Activated naive CD8-positive, alpha-beta T cell treated with anti-CD3 and anti-CD28 coated beads, Interleukin-2, amount 10 ng/mL, durations not matched to agents 7 days and 5 days (primary cell): ENCODE data around the gene EPB41L2. TPM values are rescaled to one million over a fixed set of nuclear protein-coding genes. Genes with fewer than 3 reads are reported as not detected.

ENCODE experiments used
- ATAC-seq: fragments of 150-1000 bp; cut with Tn5 transposase; one replicate; pipeline ENCODE4 v1.10.0; 2021; ENCODE audit warnings: low read depth, moderate library complexity
- POLR2A ChIA-PET: fragments of 350-600 bp; sonication (Branson Sonifier 250); formaldehyde crosslinking; loops from one replicate; lab custom pipeline; 2021; ENCODE audit warnings: antibody characterized with exemption; lab: Charles Lee
- DNase-seq: peaks from one replicate; pipeline ENCODE4 v3.0.0; 2021
- H3K27ac Mint-ChIP-seq: one replicate; pipeline ENCODE4 v1.8.0; 2022; ENCODE audit warnings: mild to moderate bottlenecking, mixed read lengths
- H3K27me3 Mint-ChIP-seq: one replicate; pipeline ENCODE4 v1.8.0; 2022; ENCODE audit warnings: mild to moderate bottlenecking, moderate library complexity, mixed read lengths
- H3K36me3 Mint-ChIP-seq: one replicate; pipeline ENCODE4 v1.8.0; 2021; ENCODE audit warnings: mild to moderate bottlenecking, mixed read lengths
- H3K4me1 Mint-ChIP-seq: one replicate; pipeline ENCODE4 v1.8.0; 2021; ENCODE audit warnings: mixed read lengths
- H3K4me3 Mint-ChIP-seq: one replicate; pipeline ENCODE4 v1.8.0; 2022; ENCODE audit warnings: mild to moderate bottlenecking, moderate library complexity, mixed read lengths
- H3K9me3 Mint-ChIP-seq: one replicate; pipeline ENCODE4 v1.8.0; 2021; ENCODE audit warnings: mixed read lengths
- total RNA-seq, 2 experiments: library from RNA; stranded (reverse); gene quantifications; one replicate each; pipeline ENCODE4 v1.2.3, GENCODE V29; 2021

EPB41L2 gene
- total RNA-seq, 2 experiments from 2014 or later = 21.6 to 25.4 TPM

DNA sequence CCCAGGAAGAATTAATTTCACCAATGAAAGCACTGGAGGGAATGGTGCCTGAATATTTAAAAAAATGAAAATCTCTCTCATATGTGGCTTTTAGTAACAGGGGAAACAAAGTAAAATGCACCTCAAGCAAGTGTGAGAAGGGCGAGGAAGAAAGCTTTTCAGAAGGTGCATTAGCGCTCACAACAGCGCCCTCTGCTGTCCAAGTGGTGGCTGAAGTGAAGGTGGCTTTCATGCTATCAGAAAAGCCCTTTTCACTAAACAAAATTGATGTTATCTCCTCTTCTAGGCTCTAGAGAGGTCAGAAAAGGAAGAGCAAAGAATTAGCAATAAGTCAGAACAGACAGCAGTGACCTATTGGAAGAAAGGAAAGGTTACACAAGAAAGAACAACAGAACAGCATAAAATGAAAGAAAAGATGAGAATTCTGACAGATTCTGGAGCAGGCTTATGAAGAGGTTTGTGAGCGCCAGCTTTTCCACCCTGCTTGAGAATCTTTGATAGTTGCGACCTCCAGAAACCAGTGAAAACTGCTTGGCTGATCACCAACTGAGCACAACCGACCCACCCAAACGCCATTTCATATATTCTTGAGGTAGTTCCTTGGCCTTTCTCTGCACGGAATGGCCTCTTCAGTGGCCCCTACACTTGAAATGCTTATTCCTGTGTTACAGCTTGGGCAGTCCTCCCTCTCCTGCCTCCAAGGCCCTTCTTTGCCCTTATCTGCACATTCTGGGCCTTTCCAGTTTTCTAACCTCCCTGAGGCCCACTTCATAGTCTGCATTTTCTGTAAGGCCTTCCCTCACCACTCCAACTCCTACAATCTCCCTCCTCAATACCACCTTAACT is 190.6 kb downstream of the EPB41L2 start:
- ATAC-seq (peak; percentile 54), DNase-seq (peak; percentile 75)
- Mint-ChIP-seq H3K27ac (no peak overlapping the region), H3K9me3 (no peaks in the 10 kb centered on the region), H3K4me3 (no peak overlapping the region), H3K27me3 (no peaks in the 10 kb centered on the region), H3K4me1 (peaks cover 4% of the 10 kb centered on the region), H3K36me3 (peaks cover 1% of the 10 kb centered on the region)
- POLR2A ChIA-PET = no interaction called here

DNA sequence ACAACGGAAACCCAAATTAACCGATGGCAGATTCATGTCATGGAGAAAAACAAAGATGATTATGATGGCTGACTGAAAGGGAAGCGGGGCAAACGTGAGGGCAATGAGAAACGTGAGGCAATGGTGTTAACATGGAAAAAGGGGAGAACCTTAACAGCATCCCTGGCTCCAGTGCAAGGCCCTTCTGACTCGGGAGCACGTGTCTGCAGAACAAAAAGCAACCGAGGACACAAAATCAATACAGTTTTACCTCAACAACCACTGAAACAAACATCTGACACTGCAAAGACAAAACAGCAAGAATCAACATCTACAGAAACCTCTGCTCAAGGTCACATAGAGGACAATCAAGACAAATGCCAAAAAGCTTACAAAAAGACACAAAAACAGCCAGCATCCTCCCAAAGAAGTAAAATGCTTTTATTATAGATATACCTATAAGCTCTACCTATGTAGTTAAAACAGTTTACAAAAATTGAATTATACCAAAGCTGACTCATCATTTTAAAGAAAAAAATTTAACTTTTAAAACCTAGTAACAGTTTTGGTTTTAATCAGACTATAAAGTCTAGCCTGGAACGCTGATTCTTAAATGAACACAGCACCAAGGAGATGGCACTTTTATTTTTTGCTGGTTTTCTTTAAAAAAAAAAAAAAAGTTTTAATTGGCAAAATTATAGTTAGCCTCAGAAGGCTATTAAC is 192.7 kb downstream of the EPB41L2 start:
- DNase-seq = no peak
- Mint-ChIP-seq H3K4me1 (peaks cover 4% of the 10 kb centered on the region), H3K9me3 (no peaks in the 10 kb centered on the region), H3K27ac (no peak overlapping the region), H3K27me3 (no peaks in the 10 kb centered on the region), H3K36me3 (peaks cover 1% of the 10 kb centered on the region), H3K4me3 (no peak overlapping the region)
- no peak for ATAC-seq
- POLR2A ChIA-PET = no interaction called here

DNA sequence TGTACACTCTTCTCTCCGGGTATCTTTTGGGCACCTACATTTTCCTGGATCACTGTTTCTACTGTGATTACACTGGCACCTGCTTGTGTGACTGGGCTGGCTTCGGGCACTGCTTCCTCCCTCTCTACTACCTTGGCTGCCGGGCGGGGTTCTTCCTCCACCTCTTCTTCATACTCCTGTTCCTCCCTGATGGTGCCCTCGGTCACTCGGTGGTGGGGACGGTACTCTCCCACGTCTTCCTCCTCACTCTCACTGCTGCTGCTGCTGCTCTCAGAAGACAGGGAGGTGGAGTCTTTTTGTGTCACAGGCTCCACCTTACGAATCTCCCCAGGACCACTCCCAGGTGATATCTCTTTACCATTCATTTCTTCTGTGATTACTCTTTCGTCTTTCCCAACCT is 193.4 kb downstream of the EPB41L2 start:
- H3K27ac Mint-ChIP-seq = no peak overlapping the region

DNA sequence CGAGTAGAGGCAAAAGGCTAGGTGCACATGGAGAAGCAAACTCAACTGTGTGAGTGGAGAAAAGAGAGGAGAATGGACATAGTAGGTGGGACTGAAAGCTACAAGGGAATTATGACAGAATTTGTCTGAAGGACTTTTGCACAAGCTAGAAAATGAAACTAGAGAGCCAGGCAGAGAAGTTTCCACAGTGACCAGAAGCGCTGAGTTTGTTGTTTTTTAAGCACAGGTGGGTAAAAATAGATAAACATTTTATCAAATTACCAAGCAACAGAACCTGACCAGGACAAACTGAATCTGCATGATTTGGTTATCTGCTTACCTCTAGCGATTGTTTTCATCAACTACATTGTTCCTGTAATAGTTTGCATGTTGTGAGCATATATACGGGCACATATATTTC is 197.3 kb downstream of the EPB41L2 start:
- Mint-ChIP-seq H3K36me3 (peaks cover 1% of the 10 kb centered on the region), H3K27ac (no peak overlapping the region), H3K27me3 (no peaks in the 10 kb centered on the region), H3K4me3 (no peak overlapping the region), H3K9me3 (no peaks in the 10 kb centered on the region), H3K4me1 (no peaks in the 10 kb centered on the region)
- DNase-seq (no peak), ATAC-seq (no peak)
- POLR2A ChIA-PET = no interaction called here

More for the DNA sequence above, 193.4 kb downstream of the EPB41L2 start:
- Mint-ChIP-seq H3K36me3 (peaks cover 1% of the 10 kb centered on the region), H3K9me3 (no peaks in the 10 kb centered on the region), H3K4me3 (no peak overlapping the region), H3K4me1 (peaks cover 4% of the 10 kb centered on the region), H3K27me3 (no peaks in the 10 kb centered on the region)
- no peak for DNase-seq
- POLR2A ChIA-PET = no interaction called here
- ATAC-seq = no peak

DNA sequence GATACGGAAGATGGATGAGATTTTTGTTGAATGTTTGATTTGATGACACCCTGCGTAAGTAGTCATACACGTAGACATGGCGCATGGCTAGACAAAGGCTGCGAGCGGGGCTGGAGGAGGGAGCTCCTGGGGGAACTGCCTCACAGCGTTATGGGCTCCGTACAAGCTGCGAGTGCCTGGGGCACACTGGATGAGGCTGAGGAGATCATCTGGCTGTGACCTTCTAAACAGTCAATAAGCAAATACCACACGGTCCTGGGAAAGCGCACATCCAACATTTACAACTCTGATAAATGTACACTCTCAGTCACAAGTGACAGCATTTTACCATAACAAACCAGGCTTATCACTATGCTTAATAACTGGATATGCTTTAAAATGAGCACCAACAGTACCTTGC is 198.7 kb downstream of the EPB41L2 start:
- DNase-seq = no peak
- POLR2A ChIA-PET = no interaction called here
- Mint-ChIP-seq H3K9me3 (no peaks in the 10 kb centered on the region), H3K4me1 (no peaks in the 10 kb centered on the region), H3K36me3 (no peaks in the 10 kb centered on the region), H3K27ac (no peak overlapping the region), H3K27me3 (no peaks in the 10 kb centered on the region), H3K4me3 (no peak overlapping the region)
- ATAC-seq = no peak

DNA sequence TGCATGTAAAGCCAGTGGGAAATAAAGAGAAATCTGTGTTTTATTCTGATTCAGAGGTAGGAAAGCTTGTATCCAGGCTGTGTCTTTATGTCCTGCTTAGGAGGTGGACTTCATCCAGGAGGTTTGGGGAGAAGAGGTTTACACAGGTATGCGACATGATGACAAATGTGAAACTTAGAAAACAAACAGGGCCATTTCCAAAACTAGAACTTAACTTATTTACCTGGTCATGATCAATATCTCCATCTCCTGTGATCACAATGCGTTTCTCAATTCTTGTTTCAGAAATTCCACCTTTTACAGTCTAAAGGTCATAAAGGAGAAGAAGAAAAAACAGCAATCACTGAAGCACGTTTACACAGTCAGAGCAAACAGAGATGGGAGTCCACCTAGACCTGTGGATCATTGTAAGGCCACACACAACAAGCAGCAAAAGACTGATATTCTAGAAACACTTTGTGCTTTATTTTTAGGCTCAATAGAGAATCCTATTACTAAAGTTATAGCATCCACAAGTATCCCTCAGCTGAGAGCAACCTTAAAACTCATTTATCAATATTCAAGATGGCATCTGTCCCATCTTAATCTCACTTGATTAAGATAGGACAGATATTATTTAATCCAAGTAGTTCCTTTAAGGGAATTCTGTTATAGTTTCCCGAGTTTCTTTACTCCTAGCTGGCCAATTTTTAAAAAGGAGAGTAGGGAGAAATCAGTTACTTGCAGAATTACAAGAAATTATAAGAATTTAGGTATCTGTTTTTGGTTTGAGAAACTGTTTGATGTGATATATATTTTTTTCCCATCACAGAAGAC is 199.4 kb downstream of the EPB41L2 start:
- no peak for ATAC-seq
- Mint-ChIP-seq H3K27ac (no peak overlapping the region), H3K4me3 (no peak overlapping the region), H3K27me3 (no peaks in the 10 kb centered on the region), H3K9me3 (no peaks in the 10 kb centered on the region), H3K4me1 (no peaks in the 10 kb centered on the region), H3K36me3 (no peaks in the 10 kb centered on the region)
- DNase-seq = no peak
- POLR2A ChIA-PET = no interaction called here

DNA sequence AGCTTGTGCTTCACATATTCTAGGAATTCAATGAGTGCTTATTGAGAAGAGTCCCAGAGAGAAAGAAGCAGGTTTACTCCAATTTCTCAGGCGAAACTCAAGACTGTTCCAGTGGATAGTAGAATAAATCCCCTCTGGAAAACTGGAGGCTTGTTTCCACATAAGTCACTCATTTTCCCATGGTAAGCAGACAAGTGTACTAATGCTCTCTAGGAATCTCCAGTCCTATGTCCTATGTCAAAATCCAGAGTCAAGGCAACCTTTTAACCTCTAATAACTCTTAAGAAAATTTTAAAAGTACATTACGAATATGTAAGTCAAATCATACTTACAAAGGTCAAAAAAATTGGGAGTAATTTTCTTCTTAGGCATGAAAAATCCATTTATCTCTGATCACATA is 200.7 kb downstream of the EPB41L2 start:
- Mint-ChIP-seq H3K36me3 (no peaks in the 10 kb centered on the region), H3K9me3 (no peaks in the 10 kb centered on the region), H3K27me3 (no peaks in the 10 kb centered on the region), H3K27ac (no peak overlapping the region), H3K4me1 (no peaks in the 10 kb centered on the region), H3K4me3 (no peak overlapping the region)
- DNase-seq = no peak
- ATAC-seq = no peak
- POLR2A ChIA-PET = no interaction called here

DNA sequence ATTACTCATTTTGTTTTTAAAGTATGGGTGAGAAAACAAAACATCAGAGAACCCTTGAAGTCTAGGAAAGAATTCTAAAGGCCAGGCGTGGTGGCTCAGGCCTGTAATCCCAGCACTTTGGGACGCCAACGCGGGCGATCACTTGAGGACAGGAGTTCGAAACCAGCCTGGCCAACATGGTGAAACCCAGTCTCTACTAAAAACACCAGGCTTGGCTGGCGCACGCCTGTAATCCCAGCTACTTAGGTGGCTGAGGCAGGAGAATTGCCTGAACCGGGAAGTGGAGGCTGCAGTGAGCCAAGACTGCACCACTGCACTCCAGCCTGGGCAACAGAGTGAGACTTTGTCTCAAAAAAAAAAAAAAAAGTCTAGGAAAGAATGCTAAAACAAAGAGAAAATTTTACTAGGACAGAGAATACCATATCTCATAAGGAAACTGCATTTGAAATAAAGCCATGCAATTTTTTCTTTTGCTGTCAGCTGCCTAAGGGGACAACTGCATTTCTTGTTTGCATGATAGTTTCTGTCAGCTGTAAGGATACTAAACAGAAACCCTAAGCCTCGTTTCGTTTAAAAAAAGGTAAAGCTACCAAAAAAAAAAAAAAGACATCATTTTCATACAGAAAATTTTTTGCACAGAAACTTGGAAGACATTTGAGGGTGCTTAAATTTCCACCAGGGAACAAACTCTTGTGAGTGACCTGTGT is 203.7 kb downstream of the EPB41L2 start:
- H3K4me1 Mint-ChIP-seq = no peaks in the 10 kb centered on the region
- no peak overlapping the region for H3K27ac Mint-ChIP-seq
- H3K9me3 Mint-ChIP-seq = no peaks in the 10 kb centered on the region
- DNase-seq (no peak), ATAC-seq (no peak)
- H3K27me3 Mint-ChIP-seq = no peaks in the 10 kb centered on the region
- no peaks in the 10 kb centered on the region for H3K36me3 Mint-ChIP-seq
- POLR2A ChIA-PET = no interaction called here
- H3K4me3 Mint-ChIP-seq = no peak overlapping the region

DNA sequence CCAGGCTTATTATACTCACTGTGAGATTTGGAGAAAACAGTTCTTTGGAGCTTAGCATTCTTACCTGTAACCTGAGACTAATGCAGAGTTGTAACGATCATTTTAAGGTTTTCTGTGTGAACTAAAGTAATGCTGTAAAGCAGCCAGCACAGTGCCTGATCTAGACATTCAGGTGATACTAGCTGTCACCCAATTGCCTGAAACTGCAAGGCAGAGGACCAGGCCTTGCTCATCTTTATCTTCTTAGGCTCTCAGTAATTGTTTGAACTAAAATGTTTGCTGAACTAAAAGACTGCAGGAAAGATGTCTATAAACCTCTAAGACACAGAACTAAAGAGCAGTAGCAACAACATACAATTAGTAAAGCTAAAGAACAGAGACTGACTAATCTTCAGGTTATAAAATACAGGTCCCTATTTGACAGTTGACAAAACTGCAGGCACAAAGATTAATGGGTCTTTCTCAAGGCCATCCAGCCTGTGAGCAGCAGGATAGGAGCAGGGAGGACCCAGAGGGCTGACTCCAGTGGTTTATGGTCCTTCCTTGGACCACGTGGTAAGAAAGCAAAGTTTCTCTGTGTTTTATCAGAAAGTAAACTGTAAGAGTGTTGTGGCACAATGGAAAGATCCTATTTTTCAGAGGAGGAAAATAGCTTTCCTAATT is 204.4 kb downstream of the EPB41L2 start:
- DNase-seq (no peak), ATAC-seq (no peak)
- H3K4me3 Mint-ChIP-seq = no peak overlapping the region
- H3K9me3 Mint-ChIP-seq = no peaks in the 10 kb centered on the region
- no peaks in the 10 kb centered on the region for H3K27me3 Mint-ChIP-seq
- H3K36me3 Mint-ChIP-seq = no peaks in the 10 kb centered on the region
- H3K4me1 Mint-ChIP-seq = no peaks in the 10 kb centered on the region
- H3K27ac Mint-ChIP-seq = no peak overlapping the region
- POLR2A ChIA-PET = no interaction called here

DNA sequence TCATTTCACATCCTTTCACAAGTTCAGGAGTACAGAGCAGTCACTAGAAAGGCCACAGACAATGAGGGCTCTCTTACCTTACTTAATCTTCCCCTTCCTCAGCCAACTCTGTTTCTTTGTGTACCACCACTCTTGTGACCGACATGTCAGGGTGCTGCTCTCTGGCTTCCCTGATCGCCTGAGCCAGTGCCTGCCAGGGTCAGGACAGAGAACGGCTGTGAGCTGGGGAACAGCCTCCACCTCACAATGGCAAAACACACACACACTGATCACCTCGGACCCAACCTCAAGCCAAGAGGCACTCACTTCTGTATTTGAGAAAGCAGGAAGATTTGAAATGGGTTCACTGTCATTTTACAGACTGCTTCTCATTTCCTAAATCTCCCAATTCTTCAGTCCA is 205.0 kb downstream of the EPB41L2 start:
- Mint-ChIP-seq H3K9me3 (no peaks in the 10 kb centered on the region), H3K27me3 (no peaks in the 10 kb centered on the region), H3K4me1 (no peaks in the 10 kb centered on the region), H3K4me3 (no peak overlapping the region), H3K27ac (no peak overlapping the region), H3K36me3 (no peaks in the 10 kb centered on the region)
- POLR2A ChIA-PET = no interaction called here
- DNase-seq = no peak
- no peak for ATAC-seq

DNA sequence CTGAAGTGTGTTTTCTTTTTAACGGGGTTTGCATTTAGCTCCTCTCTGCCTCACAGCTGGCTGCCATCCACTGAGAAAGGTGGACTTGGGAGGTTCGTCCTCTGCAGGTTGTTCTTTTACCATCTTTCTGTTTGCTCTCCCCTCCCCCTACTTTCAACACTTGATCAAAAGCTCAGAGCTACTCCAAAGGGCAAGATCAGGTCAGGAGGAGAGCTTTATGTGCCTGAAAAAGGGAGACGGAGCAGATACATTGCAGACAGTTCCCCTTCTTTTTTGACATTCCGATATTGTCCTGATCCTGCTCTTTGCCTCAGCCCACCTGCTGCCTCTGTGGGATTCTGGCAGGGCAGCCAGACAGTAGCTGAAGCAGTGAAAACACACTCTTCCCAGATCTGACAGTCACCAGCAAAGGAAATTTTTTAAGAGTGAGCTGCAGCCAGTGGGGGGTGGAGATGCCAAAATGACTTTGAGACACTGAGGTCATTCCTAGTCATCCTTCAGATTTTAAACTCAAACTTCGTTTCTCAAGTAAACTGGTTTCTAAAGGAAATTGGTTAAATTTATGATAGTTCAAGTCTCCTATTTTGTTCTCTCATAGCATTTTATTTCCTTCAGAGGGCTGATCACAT is 209.4 kb downstream of the EPB41L2 start:
- H3K4me1 Mint-ChIP-seq = peaks cover 7% of the 10 kb centered on the region
- no peaks in the 10 kb centered on the region for H3K36me3 Mint-ChIP-seq
- no peaks in the 10 kb centered on the region for H3K27me3 Mint-ChIP-seq
- POLR2A ChIA-PET = no interaction called here
- no peak for DNase-seq
- no peak overlapping the region for H3K4me3 Mint-ChIP-seq
- H3K9me3 Mint-ChIP-seq = no peaks in the 10 kb centered on the region
- H3K27ac Mint-ChIP-seq = no peak overlapping the region
- ATAC-seq = no peak

DNA sequence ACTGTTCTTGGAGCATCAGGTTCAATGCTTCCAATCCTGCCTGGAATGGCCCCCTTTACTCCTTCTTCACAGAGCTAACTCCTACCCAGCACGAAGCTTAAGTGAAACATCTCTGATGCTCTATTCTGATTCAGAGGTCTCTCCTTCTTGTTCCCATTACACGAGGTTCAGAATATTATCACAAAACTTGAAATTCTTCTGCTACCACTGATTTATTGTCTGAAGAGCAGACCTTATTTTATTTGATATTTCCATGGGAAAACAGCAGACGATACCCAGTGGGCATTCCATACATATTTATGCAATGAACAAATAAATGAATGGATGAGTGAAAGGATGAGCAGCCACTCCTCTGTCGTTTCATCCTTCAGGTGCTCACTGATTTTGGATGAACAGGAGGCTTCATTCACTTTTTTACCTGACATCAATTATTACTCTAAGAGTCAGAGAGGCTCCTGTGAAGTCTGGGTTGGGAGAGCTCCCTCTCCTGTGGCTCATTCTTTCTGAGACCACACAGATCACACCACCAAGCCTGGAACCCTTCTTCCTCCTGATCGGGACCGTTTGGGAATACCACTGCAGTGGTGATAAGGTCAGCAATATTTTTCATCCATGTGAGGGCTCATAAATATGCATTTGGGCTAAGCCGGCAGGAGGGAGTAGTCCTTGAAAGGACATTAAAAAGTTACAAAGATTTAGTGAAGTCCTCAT is 210.0 kb downstream of the EPB41L2 start:
- no peaks in the 10 kb centered on the region for H3K9me3 Mint-ChIP-seq
- H3K4me3 Mint-ChIP-seq = no peak overlapping the region
- no peaks in the 10 kb centered on the region for H3K27me3 Mint-ChIP-seq
- DNase-seq (no peak), ATAC-seq (no peak)
- H3K4me1 Mint-ChIP-seq = peaks cover 10% of the 10 kb centered on the region
- H3K36me3 Mint-ChIP-seq = no peaks in the 10 kb centered on the region
- H3K27ac Mint-ChIP-seq = no peak overlapping the region
- POLR2A ChIA-PET = no interaction called here
